22Rv1 (cell line): ENCODE data around the gene YIF1B.

ENCODE experiments used
- ZFX ChIP-seq: fragments of 450-650 bp; IDR thresholded peaks from 2 replicates; pipeline ENCODE4 v1.6.1; 2017; ENCODE audit warnings: antibody characterized with exemption, borderline replicate concordance
- TF ChIP-seq, protein P1 (sequence below): fragments of 450-650 bp; IDR thresholded peaks from 2 replicates; pipeline ENCODE4 v1.5.1; 2017; ENCODE audit warnings: mild to moderate bottlenecking

DNA sequence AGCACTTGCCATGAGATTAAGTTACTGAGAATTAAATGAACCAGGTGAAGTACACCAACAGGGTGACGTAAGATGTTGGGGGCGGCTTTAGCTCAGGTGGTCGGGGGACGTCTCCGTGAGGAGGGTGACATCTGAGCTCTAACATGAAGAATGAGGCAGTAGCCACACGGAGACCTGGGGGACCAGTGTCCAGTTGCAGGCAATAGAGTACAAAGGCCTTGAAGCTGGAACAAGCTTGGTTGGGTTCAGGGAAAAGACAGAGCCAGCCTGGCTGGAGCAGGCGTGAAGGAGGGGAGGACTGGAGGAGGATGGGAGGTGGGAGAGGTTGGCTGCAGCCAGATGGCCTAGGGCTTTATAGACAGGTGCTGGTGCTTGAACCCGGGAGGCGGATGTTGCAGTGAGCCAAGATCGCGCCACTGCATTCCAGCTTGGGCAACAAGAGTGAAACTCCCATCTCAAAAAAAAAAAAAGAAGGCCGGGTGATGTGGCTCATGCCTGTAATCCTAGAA, 49.8 kb downstream of the YIF1B start:
- TF ChIP-seq, protein P1, sequence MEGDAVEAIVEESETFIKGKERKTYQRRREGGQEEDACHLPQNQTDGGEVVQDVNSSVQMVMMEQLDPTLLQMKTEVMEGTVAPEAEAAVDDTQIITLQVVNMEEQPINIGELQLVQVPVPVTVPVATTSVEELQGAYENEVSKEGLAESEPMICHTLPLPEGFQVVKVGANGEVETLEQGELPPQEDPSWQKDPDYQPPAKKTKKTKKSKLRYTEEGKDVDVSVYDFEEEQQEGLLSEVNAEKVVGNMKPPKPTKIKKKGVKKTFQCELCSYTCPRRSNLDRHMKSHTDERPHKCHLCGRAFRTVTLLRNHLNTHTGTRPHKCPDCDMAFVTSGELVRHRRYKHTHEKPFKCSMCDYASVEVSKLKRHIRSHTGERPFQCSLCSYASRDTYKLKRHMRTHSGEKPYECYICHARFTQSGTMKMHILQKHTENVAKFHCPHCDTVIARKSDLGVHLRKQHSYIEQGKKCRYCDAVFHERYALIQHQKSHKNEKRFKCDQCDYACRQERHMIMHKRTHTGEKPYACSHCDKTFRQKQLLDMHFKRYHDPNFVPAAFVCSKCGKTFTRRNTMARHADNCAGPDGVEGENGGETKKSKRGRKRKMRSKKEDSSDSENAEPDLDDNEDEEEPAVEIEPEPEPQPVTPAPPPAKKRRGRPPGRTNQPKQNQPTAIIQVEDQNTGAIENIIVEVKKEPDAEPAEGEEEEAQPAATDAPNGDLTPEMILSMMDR = no peak
- TF ChIP-seq ZFX = no peak
